IMR-90 (cell line): ENCODE results near the gene FBXL13. TPM values are rescaled to one million over a fixed set of nuclear protein-coding genes. Genes with fewer than 3 reads are reported as not detected.

Source experiments
- ATAC-seq: fragments of 200-7000 bp; cut with Tn5 transposase; 2 replicates; pipeline ENCODE4 v1.9.1; 2020; ENCODE audit warnings: low read depth, mild to moderate bottlenecking, moderate library complexity
- BruUV-seq: library from RNA; stranded (reverse); fragments of 400-500 nt; replicated peaks from 2 replicates; lab custom pipeline; 2021; lab: Mats Ljungman, UMichigan
- CTCF ChIA-PET: fragments of 300-600 bp; formaldehyde crosslinking; extraction: SDS; loops from one replicate; lab custom pipeline; 2021; ENCODE audit warnings: antibody characterized with exemption; lab: Yijun Ruan, JAX
- POLR2A ChIA-PET: fragments of 300-600 bp; sonication (Branson Sonifier 250); formaldehyde crosslinking; loops from one replicate; lab custom pipeline; 2022; ENCODE audit warnings: antibody characterized with exemption; ENCODE audit not compliant: unreplicated experiment; lab: Charles Lee
- DNase-seq: peaks from one replicate; pipeline ENCODE4 v3.0.0; 2013
- H2AFZ ChIP-seq: replicated peaks from 2 replicates; pipeline ENCODE3; 2013; ENCODE audit warnings: low read length, mild to moderate bottlenecking; ENCODE audit not compliant: poor library complexity
- H2AK5ac ChIP-seq: 2 replicates; pipeline ENCODE4 v1.6.1; 2013; ENCODE audit warnings: low read depth, low read length, inconsistent platforms
- H2AK9ac ChIP-seq: replicated peaks from 2 replicates; pipeline ENCODE3; 2013; ENCODE audit warnings: mild to moderate bottlenecking, low read depth, low read length, moderate library complexity; ENCODE audit not compliant: poor library complexity
- H2BK120ac ChIP-seq: 2 replicates; pipeline ENCODE4 v1.6.1; 2013; ENCODE audit warnings: low read depth, low read length, inconsistent platforms
- H2BK15ac ChIP-seq: 3 replicates; pipeline ENCODE4 v1.6.1; 2013; ENCODE audit warnings: low read depth, low read length, inconsistent platforms
- H2BK20ac ChIP-seq: 2 replicates; pipeline ENCODE4 v1.6.1; 2013; ENCODE audit warnings: low read depth, mild to moderate bottlenecking, inconsistent platforms, low read length, moderate library complexity
- H2BK5ac ChIP-seq: 2 replicates; pipeline ENCODE4 v1.6.1; 2013; ENCODE audit warnings: mild to moderate bottlenecking, low read depth, low read length, inconsistent platforms; ENCODE audit not compliant: poor library complexity, severe bottlenecking
- H3K14ac ChIP-seq: replicated peaks from 2 replicates; pipeline ENCODE4 v1.6.1; 2013; ENCODE audit warnings: low read depth, low read length, inconsistent platforms
- H3K18ac ChIP-seq: 2 replicates; pipeline ENCODE4 v1.6.1; 2013; ENCODE audit warnings: low read depth, low read length, control low read depth
- H3K23ac ChIP-seq: 2 replicates; pipeline ENCODE4 v1.6.1; 2013; ENCODE audit warnings: low read depth, low read length, inconsistent platforms
- H3K27ac ChIP-seq: 2 replicates; pipeline ENCODE4 v1.5.1; 2013; ENCODE audit warnings: mild to moderate bottlenecking, control low read depth, low read length; ENCODE audit not compliant: insufficient read depth
- H3K27me3 ChIP-seq: 2 replicates; pipeline ENCODE4 v1.6.1; 2013; ENCODE audit warnings: low read length; ENCODE audit not compliant: control insufficient read depth, insufficient read depth
- H3K36me3 ChIP-seq: 2 replicates; pipeline ENCODE4 v1.6.1; 2013; ENCODE audit warnings: low read length, mixed read lengths; ENCODE audit not compliant: control insufficient read depth, insufficient read depth
- H3K4ac ChIP-seq: 2 replicates; pipeline ENCODE4 v1.6.1; 2013; ENCODE audit warnings: low read depth, low read length, inconsistent platforms
- H3K4me1 ChIP-seq: 2 replicates; pipeline ENCODE4 v1.6.1; 2013; ENCODE audit warnings: low read length, mixed read lengths; ENCODE audit not compliant: control insufficient read depth, insufficient read depth
- H3K4me2 ChIP-seq: 2 replicates; pipeline ENCODE4 v1.6.1; 2013; ENCODE audit warnings: low read depth, mild to moderate bottlenecking, control low read depth, low read length, moderate library complexity
- H3K4me3 ChIP-seq: 2 replicates; pipeline ENCODE4 v1.5.1; 2013; ENCODE audit warnings: low read depth, mild to moderate bottlenecking, control low read depth, low read length, moderate library complexity; ENCODE audit not compliant: insufficient read depth
- H3K56ac ChIP-seq: 2 replicates; pipeline ENCODE4 v1.6.1; 2013; ENCODE audit warnings: low read length, inconsistent platforms; ENCODE audit not compliant: insufficient read depth; ENCODE audit errors: extremely low read depth
- H3K79me1 ChIP-seq, 2 experiments: 2 replicates each; pipeline ENCODE4 v1.6.1; 2013; ENCODE audit warnings: low read length in 2 of 2, inconsistent platforms in 1 of 2, low read depth in 1 of 2
- H3K9ac ChIP-seq: 2 replicates; pipeline ENCODE4 v1.6.1; 2013; ENCODE audit warnings: low read depth, low read length, control low read depth
- H3K9me1 ChIP-seq: 2 replicates; pipeline ENCODE4 v1.6.1; 2013; ENCODE audit warnings: low read length, inconsistent platforms; ENCODE audit not compliant: insufficient read depth
- H3K9me3 ChIP-seq: 2 replicates; pipeline ENCODE4 v1.6.1; 2013; ENCODE audit warnings: low read length; ENCODE audit not compliant: control insufficient read depth, insufficient read depth
- H4K20me1 ChIP-seq: 2 replicates; pipeline ENCODE4 v1.6.1; 2013; ENCODE audit warnings: low read length, inconsistent platforms; ENCODE audit not compliant: insufficient read depth
- H4K5ac ChIP-seq: 2 replicates; pipeline ENCODE4 v1.6.1; 2013; ENCODE audit warnings: mild to moderate bottlenecking, low read depth, low read length, control low read depth
- H4K8ac ChIP-seq, 2 experiments: 2 replicates each; pipeline ENCODE4 v1.6.1; 2013; ENCODE audit warnings: low read depth in 2 of 2, low read length in 2 of 2, control low read depth in 1 of 2, inconsistent platforms in 1 of 2
- H4K91ac ChIP-seq: 2 replicates; pipeline ENCODE4 v1.6.1; 2013; ENCODE audit warnings: low read depth, low read length, inconsistent platforms; ENCODE audit not compliant: insufficient read depth
- BHLHE40 ChIP-seq: fragments of 150-350 bp; IDR thresholded peaks from 2 replicates; pipeline ENCODE4 v1.6.1; 2016; ENCODE audit warnings: mild to moderate bottlenecking, low read depth, low read length
- CEBPB ChIP-seq: IDR thresholded peaks from 2 replicates; pipeline ENCODE4 v1.6.1; 2012; ENCODE audit warnings: low read depth, low read length, improper control_type of control experiment
- CHD1 ChIP-seq: IDR thresholded peaks from 2 replicates; pipeline ENCODE4 v1.6.1; 2012; ENCODE audit warnings: low read depth, low read length, improper control_type of control experiment
- FOS ChIP-seq: fragments of 150-350 bp; IDR thresholded peaks from 2 replicates; pipeline ENCODE4 v1.6.1; 2016; ENCODE audit warnings: low read depth, low read length
- MAFK ChIP-seq: IDR thresholded peaks from 2 replicates; pipeline ENCODE4 v1.6.1; 2012; ENCODE audit warnings: low read depth, low read length, improper control_type of control experiment
- MAZ ChIP-seq: IDR thresholded peaks from 2 replicates; pipeline ENCODE4 v1.6.1; 2012; ENCODE audit warnings: low read depth, mild to moderate bottlenecking, low read length, improper control_type of control experiment, moderate library complexity, borderline replicate concordance
- MXI1 ChIP-seq: IDR thresholded peaks from 2 replicates; pipeline ENCODE4 v1.6.1; 2012; ENCODE audit warnings: low read depth, mild to moderate bottlenecking, low read length, moderate library complexity, borderline replicate concordance
- NFE2L2 ChIP-seq: fragments of 150-350 bp; IDR thresholded peaks from 2 replicates; pipeline ENCODE4 v1.6.1; 2016; ENCODE audit warnings: low read depth, mild to moderate bottlenecking, low read length
- POLR2A ChIP-seq: IDR thresholded peaks from 2 replicates; pipeline ENCODE4 v1.6.1; 2012; ENCODE audit warnings: mild to moderate bottlenecking, low read depth, low read length
- RAD21 ChIP-seq: IDR thresholded peaks from 2 replicates; pipeline ENCODE4 v1.6.1; 2012; ENCODE audit warnings: low read length, improper control_type of control experiment
- RCOR1 ChIP-seq: IDR thresholded peaks from 2 replicates; pipeline ENCODE4 v1.6.1; 2012; ENCODE audit warnings: mild to moderate bottlenecking, low read length, improper control_type of control experiment; ENCODE audit not compliant: insufficient replicate concordance
- RFX5 ChIP-seq: IDR thresholded peaks from 2 replicates; pipeline ENCODE4 v1.8.0; 2012; ENCODE audit warnings: low read depth, mild to moderate bottlenecking, low read length, moderate library complexity
- SMC3 ChIP-seq: fragments of 150-350 bp; IDR thresholded peaks from 2 replicates; pipeline ENCODE4 v1.6.1; 2016; ENCODE audit warnings: low read depth, mild to moderate bottlenecking, antibody characterized with exemption, low read length, moderate library complexity
- WGBS, 2 experiments: methylation state at CpG; one replicate each; pipeline versions ENCODE4 v1.1.5 to v1.1.7; 2013; ENCODE audit warnings: missing lambda C conversion rate in 2 of 2; ENCODE audit not compliant: insufficient read length in 1 of 2; ENCODE audit errors: extremely low coverage in 2 of 2; 5-methylcytosine and 5-hydroxymethylcytosine counted together
- dilution Hi-C: fragments of 300-500 bp; cut with HindIII; formaldehyde crosslinking; loops from one replicate; pipeline ENCODE4 v1.14.3; 2018; ENCODE audit warnings: low sequenced_read_pairs; ENCODE audit not compliant: unreplicated experiment
- in situ Hi-C: fragments of 300-500 bp; cut with MboI; formaldehyde crosslinking; loops from 3 replicates; pipeline ENCODE4 v1.14.3; 2019; ENCODE audit warnings: low sequenced_read_pairs, inconsistent platforms, mixed read lengths
- intact Hi-C: fragments of 100-400 bp; cut with micrococcal nuclease; formaldehyde crosslinking; loops from 2 replicates; pipeline ENCODE4 v1.10.0; 2022
- polyA plus RNA-seq, 3 experiments: library from polyadenylated mRNA; depleted of rRNA; stranded (reverse); fragments of >200 nt; gene quantifications; 2 replicates each; pipeline ENCODE4 v1.2.3, GENCODE V29; 2012; ENCODE audit warnings: low replicate concordance in 1 of 3
- total RNA-seq: library from RNA; depleted of rRNA; stranded (reverse); fragments of >200 nt; gene quantifications from 2 replicates; pipeline ENCODE4 v1.2.3, GENCODE V29; 2012
- TF ChIP-seq, protein P1 (sequence below): fragments of 150-350 bp; IDR thresholded peaks from 2 replicates; pipeline ENCODE4 v1.6.1; 2017; ENCODE audit warnings: mild to moderate bottlenecking, antibody characterized with exemption, low read length, low read depth
- TF ChIP-seq, protein P2 (sequence below): fragments of 150-350 bp; IDR thresholded peaks from 2 replicates; pipeline ENCODE4 v1.6.1; 2016; ENCODE audit warnings: low read depth, mild to moderate bottlenecking, low read length, moderate library complexity, borderline replicate concordance
- TF ChIP-seq, protein P3 (sequence below): conservative IDR thresholded peaks from 2 replicates; pipeline ENCODE4 v1.5.1; 2012; ENCODE audit warnings: mild to moderate bottlenecking, low read depth, low read length, improper control_type of control experiment

The FBXL13 gene
- total and polyA plus RNA-seq, 2 of the 4 experiments (the other 2 are of a cell fraction): 0.24 to 0.36 TPM

DNA sequence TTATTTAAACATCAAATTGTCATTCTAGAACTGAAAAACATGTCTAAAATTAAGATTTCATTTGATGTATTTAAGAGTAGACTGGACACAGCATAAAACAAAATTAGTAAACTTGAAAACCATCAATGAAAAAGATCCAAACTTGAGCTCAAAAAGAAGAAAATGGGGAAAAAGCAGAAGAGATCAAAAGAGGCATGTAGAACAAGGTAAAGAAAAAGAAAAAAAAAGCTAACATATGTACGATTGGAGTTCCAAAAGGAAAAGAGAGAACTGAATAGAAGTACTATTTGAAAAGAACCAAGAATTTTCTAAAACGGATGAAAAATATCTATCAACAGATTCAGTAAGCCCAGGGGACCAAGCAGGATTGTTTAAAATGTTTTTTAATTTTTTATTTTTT lies 3.6 kb downstream of the FBXL13 start:
- Histone ChIP-seq H4K20me1 (no peaks in the 10 kb centered on the region), H2AFZ (no peak overlapping the region), H3K9me1 (peaks cover 6% of the 10 kb centered on the region; the same call in 1 of the 2 replicates), H3K4me1 (peaks cover 2% of the 10 kb centered on the region; the same call in 1 of the 2 replicates), H3K9me3 (no peaks in the 10 kb centered on the region), H3K27ac (no peak overlapping the region), H4K91ac (no peak overlapping the region), H3K9ac (no peak overlapping the region), H3K23ac (no peak overlapping the region), H3K27me3 (no peaks in the 10 kb centered on the region), H2BK5ac (no peak overlapping the region), H4K5ac (no peak overlapping the region), H2BK15ac (no peak overlapping the region), H2BK120ac (no peak overlapping the region), H2AK9ac (no peak overlapping the region), H2AK5ac (no peak overlapping the region), H3K4me2 (no peak overlapping the region), H3K4me3 (no peak overlapping the region), H3K79me1 (peaks cover 5 to 13% of the 10 kb centered on the region in 2 experiments; a peak in 3 of 4 replicates), H2BK20ac (no peak overlapping the region), H3K4ac (no peak overlapping the region), H3K36me3 (no peaks in the 10 kb centered on the region), H3K56ac (no peak overlapping the region), H4K8ac (no peak overlapping the region), H3K14ac (no peak overlapping the region), H3K18ac (no peak overlapping the region)
- in situ Hi-C loops: no loop called here
- intact Hi-C loops: no loop called here
- ChIA-PET POLR2A (no interaction called here), CTCF (interaction anchor here (0.6 to 0.7 kb wide), 2 partner anchors 9 to 32 kb away, joined by 3 to 7 read pairs; no protein-coding TSS in a partner anchor)
- WGBS, 2 experiments: no CpG with 5 or more reads among the region's 2 CpGs
- ATAC-seq: no peak
- no peak for DNase-seq
- no TSS peak for BruUV-seq
- TF ChIP-seq, protein P1, sequence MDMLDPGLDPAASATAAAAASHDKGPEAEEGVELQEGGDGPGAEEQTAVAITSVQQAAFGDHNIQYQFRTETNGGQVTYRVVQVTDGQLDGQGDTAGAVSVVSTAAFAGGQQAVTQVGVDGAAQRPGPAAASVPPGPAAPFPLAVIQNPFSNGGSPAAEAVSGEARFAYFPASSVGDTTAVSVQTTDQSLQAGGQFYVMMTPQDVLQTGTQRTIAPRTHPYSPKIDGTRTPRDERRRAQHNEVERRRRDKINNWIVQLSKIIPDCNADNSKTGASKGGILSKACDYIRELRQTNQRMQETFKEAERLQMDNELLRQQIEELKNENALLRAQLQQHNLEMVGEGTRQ: no peak
- TF ChIP-seq MXI1: no peak
- TF ChIP-seq, protein P2, sequence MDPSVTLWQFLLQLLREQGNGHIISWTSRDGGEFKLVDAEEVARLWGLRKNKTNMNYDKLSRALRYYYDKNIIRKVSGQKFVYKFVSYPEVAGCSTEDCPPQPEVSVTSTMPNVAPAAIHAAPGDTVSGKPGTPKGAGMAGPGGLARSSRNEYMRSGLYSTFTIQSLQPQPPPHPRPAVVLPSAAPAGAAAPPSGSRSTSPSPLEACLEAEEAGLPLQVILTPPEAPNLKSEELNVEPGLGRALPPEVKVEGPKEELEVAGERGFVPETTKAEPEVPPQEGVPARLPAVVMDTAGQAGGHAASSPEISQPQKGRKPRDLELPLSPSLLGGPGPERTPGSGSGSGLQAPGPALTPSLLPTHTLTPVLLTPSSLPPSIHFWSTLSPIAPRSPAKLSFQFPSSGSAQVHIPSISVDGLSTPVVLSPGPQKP: no peak
- TF ChIP-seq MAZ: no peak
- TF ChIP-seq RAD21: no peak
- TF ChIP-seq, protein P3, sequence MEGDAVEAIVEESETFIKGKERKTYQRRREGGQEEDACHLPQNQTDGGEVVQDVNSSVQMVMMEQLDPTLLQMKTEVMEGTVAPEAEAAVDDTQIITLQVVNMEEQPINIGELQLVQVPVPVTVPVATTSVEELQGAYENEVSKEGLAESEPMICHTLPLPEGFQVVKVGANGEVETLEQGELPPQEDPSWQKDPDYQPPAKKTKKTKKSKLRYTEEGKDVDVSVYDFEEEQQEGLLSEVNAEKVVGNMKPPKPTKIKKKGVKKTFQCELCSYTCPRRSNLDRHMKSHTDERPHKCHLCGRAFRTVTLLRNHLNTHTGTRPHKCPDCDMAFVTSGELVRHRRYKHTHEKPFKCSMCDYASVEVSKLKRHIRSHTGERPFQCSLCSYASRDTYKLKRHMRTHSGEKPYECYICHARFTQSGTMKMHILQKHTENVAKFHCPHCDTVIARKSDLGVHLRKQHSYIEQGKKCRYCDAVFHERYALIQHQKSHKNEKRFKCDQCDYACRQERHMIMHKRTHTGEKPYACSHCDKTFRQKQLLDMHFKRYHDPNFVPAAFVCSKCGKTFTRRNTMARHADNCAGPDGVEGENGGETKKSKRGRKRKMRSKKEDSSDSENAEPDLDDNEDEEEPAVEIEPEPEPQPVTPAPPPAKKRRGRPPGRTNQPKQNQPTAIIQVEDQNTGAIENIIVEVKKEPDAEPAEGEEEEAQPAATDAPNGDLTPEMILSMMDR: no peak
- TF ChIP-seq FOS: no peak
- no peak for TF ChIP-seq CHD1
- TF ChIP-seq POLR2A: no peak
- no peak for TF ChIP-seq BHLHE40
- TF ChIP-seq NFE2L2: no peak
- no peak for TF ChIP-seq SMC3
- no peak for TF ChIP-seq MAFK
- TF ChIP-seq RCOR1: no peak
- no peak for TF ChIP-seq RFX5
- no peak for TF ChIP-seq CEBPB
- dilution Hi-C loops: no loop called here
